COLO668 (cell line): ENCODE measurements around the gene ADAM11.

ENCODE experiments used
- DNase-seq: peaks from one replicate; lab custom pipeline; 2025; ENCODE audit not compliant: unreplicated experiment; lab: John Stamatoyannopoulos, UW

Gene ADAM11

GRCh38 chr17:44757045-44757917 is 1.5 kb upstream of the ADAM11 start:
- no peak for DNase-seq

- no peak for DNase-seq
Observed at GRCh38 chr17:44757918-44758413, 822 bp upstream of the ADAM11 start.

- no peak for DNase-seq
Observed at GRCh38 chr17:44759086-44759915, 513 bp downstream of the ADAM11 start.

GRCh38 chr17:44759916-44760243 is 1.1 kb downstream of the ADAM11 start:
- no peak for DNase-seq

GRCh38 chr17:44760474-44761308 is 1.9 kb downstream of the ADAM11 start:
- DNase-seq: no peak

GRCh38 chr17:44761932-44762810 is 3.4 kb downstream of the ADAM11 start:
- DNase-seq: no peak

GRCh38 chr17:44763170-44763569 is 4.4 kb downstream of the ADAM11 start:
- no peak for DNase-seq

DNA sequence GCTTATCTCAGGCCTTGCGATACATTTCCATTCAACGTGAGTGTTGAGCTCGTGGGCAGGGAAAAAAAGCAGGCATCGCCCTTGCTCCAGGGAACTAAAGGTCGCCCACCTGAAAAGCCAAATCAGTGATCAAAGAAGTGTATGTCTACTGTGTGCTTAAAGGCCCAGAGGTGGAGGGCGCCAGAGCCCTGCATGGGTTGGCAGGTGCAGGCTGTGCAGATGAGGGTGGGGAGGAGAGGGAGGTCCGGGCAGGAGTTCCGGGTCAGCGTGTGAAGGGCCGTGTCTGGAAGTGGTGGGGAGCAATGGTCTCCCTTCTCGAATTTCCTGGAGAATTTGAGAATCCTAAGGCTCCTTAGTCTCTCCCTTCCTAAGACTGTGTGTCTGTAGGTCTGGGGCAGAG is 7.2 kb downstream of the ADAM11 start:
- no peak for DNase-seq

DNA sequence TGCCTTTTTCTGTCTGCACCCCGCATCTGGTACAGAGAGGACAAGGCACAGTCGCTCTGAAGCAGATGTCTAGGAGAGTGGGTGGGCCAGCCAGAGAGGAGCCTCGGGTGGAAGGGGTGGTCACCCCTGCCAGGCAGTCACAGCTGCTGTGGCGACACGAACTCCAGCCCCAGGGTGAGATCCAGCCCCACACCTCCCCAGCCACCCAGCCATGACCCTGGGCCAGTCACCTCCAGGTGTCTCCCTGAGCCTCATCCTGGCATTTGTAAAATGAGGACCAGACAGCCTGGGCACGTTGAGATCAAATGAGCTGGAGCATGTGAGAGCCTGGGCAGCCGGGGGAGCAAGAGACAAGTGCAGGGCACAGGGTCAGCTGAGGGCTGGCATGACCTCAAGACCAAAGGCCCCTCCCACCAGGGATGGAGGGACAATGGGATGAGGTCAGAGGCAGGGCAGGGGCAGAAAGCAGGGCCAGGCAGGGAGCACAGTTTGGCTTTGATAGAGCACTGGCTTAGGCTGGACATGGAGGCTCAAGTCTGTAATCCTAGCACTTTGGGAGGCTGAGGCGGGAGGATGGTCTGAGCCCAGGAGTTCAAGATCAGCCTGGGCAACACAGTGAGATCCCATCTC is 7.7 kb downstream of the ADAM11 start:
- no peak for DNase-seq

GRCh38 chr17:44767493-44767892 is 8.7 kb downstream of the ADAM11 start:
- no peak for DNase-seq

GRCh38 chr17:44768505-44769142 is 9.8 kb downstream of the ADAM11 start:
- no peak for DNase-seq

- no peak for DNase-seq
Observed at GRCh38 chr17:44769230-44769629, 10.4 kb downstream of the ADAM11 start.

- no peak for DNase-seq
Observed at GRCh38 chr17:44769647-44770084, 10.9 kb downstream of the ADAM11 start.

DNA sequence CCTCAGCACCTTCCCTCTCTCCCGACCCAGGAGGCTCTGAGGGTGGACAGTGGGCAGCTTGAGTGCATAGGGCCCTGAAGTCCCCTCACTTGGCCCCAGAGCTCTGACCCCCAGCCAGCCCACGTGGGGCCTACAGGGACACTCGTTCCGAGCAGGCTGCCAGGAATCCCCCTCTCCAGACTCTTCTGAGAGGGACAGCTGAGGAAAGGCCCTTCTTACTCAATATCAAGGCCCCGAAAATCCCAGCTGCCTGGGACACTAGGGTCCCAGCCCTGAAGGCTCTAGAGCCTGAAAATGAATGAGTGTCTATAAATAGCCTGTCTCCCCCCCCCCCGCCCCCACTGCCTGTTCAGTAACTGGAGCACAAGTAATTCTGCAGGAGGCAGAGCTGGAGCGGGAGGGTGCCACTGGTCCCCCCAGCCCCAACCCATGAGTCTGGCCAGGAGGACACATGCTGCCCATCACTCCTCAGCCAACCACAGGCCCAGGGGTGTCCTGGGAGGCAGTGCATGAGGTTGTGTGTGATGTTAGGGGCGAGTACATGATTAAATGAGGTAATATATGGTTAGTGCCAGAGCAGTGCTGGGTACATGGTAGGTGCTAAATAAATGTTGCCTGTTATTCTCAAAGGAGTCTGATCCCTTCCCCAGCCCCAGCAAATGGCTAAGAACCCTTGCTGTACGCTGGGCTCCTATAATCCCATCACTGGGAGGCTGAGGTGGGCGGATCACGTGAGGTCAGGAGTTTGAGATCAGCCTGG is 11.6 kb downstream of the ADAM11 start:
- DNase-seq: no peak

DNA sequence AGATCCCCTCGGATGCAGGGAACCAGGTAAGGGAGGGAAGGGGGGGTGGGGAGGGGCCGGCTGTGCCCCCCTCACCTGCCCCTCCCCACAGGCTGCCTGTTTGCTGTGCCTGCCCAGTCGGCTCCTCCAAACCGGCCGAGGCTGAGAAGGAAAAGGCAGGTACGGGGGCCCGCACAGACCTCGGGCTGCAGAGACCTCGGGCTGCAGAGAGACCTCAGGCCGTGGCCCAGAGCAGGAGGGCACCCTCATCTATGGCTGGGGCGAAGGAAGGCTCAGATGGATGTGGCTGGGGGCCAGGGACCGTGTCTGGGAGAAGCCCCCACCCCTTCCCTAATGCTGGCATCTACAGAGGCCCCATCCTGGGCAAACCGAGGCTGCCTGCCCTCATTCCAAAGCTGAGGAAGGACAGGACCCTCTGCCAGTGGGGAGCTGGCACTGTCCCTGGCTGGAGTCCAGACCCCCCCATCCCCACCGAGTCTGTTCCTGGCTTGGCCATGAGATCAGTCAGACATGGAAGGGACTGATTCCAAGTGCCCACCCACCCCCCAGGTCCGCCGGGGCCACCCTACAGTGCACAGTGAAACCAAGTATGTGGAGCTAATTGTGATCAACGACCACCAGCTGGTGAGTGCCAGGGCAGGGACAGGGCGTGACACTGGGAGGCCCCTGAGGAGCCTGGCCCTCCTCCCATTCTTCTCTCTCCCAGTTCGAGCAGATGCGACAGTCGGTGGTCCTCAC is 13.7 kb downstream of the ADAM11 start:
- no peak for DNase-seq

DNA sequence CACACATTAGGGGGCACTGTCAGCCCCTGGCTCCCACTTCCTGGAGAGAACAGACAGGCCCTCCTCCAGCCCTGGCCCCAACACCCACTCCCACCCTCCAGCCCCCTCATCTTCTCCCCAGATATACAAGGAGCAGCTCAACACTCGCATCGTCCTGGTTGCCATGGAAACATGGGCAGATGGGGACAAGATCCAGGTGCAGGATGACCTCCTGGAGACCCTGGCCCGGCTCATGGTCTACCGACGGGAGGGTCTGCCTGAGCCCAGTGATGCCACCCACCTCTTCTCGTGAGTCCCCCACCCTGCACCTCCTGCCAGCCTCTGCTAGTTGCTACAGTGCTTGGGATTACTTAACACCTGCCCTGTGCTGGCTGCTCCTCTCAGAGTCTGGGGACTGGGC is 14.4 kb downstream of the ADAM11 start:
- no peak for DNase-seq

- peak; percentile 77 for DNase-seq
Observed at GRCh38 chr17:44774271-44775135, 15.7 kb downstream of the ADAM11 start.
